DND-41 (cell line): Measurements from ENCODE around the gene HSD17B2.

Experiments used
- EZH2 ChIP-seq: IDR thresholded peaks from 3 replicates; pipeline ENCODE4 v1.6.1; 2012; ENCODE audit warnings: borderline replicate concordance, low read depth, mild to moderate bottlenecking, moderate library complexity, low read length, inconsistent platforms; ENCODE audit not compliant: severe bottlenecking
- TF ChIP-seq, protein P1 (sequence below): IDR thresholded peaks from 2 replicates; pipeline ENCODE4 v1.5.1; 2012; ENCODE audit warnings: borderline replicate concordance, low read length, moderate library complexity, mild to moderate bottlenecking; ENCODE audit not compliant: poor library complexity, severe bottlenecking; ENCODE audit errors: extremely low read depth

DNA sequence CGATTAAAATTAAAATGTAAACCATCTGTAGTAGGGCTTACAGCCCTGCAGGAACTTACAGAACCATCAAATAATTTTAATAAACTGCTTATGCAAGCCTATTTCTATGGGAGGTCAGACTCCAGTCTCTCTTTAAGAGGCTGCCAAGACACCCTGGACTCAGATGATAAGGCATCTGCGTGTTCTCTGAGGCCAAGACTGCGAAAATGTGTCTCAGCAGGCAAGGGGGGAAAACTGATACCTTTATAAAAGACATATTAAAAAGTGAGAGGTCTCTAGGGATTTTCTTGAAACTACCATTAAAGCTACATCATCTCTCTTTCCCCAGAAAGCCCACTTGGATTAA is 102.7 kb downstream of the HSD17B2 start:
- TF ChIP-seq, protein P1, sequence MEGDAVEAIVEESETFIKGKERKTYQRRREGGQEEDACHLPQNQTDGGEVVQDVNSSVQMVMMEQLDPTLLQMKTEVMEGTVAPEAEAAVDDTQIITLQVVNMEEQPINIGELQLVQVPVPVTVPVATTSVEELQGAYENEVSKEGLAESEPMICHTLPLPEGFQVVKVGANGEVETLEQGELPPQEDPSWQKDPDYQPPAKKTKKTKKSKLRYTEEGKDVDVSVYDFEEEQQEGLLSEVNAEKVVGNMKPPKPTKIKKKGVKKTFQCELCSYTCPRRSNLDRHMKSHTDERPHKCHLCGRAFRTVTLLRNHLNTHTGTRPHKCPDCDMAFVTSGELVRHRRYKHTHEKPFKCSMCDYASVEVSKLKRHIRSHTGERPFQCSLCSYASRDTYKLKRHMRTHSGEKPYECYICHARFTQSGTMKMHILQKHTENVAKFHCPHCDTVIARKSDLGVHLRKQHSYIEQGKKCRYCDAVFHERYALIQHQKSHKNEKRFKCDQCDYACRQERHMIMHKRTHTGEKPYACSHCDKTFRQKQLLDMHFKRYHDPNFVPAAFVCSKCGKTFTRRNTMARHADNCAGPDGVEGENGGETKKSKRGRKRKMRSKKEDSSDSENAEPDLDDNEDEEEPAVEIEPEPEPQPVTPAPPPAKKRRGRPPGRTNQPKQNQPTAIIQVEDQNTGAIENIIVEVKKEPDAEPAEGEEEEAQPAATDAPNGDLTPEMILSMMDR: no peak
- TF ChIP-seq EZH2: no peak
